HG03575 (cell line): ENCODE measurements around the gene STK32C.
"Not testable (repeated sequence)": the region's sequence is repeated elsewhere in the genome, so short reads cannot be mapped to it uniquely, and the experiment has no call there.

ENCODE experiments used
- ATAC-seq: cut with Tn5 transposase; IDR thresholded peaks from one replicate; pipeline ENCODE4 v1.9.1; 2021; ENCODE audit not compliant: unreplicated experiment, insufficient number of reproducible peaks, low FRiP score; ENCODE audit errors: extremely low read depth

STK32C gene

GRCh38 chr10:132322586-132323048 is 14.9 kb upstream of the STK32C start:
- ATAC-seq = no peak

- ATAC-seq = no peak
These were observed 14.0 kb upstream of the STK32C start for GRCh38 chr10:132321726-132322125.

DNA sequence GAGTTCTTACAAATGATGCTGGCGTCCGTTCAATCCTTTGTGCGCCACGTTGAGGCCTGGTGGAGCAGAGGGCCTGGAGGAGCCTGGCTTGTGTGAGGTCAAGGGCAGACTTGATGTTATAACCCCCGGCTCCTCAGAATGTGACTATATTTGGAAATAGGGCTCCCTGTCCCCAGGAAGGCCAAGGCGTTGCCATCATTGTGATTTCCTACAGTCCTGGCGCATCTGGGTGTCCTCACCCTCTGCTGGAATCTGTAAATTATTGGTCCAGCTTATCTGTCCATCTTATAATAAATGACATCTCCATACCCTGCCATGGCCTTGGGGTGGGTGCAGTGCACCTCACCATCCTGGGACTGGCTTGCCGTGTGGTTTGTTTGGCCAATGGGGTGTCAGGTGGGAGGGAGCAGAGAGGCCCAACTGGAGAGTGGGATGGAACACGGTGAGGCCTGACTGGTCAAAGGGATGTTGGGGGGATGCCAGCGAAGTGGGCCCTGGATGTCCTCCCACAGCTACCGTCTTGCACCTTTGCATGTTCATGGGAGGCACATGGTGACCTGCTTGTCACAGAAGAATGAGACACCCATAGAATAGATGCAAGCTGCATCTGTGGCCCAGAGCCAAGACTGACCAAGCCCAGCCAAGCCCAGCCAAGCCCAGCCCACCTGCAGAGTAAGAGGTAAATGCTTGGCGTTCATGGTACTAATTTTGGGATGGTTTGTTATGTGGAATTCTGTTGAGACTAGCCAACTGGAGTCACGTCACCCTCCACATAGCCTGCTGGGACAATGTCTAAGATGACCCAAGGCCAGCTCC is 13.1 kb upstream of the STK32C start:
- ATAC-seq = no peak

GRCh38 chr10:132319853-132320653 is 12.3 kb upstream of the STK32C start:
- peak; percentile 83 for ATAC-seq

GRCh38 chr10:132317477-132317876 is 9.7 kb upstream of the STK32C start:
- ATAC-seq = not testable (repeated sequence)

DNA sequence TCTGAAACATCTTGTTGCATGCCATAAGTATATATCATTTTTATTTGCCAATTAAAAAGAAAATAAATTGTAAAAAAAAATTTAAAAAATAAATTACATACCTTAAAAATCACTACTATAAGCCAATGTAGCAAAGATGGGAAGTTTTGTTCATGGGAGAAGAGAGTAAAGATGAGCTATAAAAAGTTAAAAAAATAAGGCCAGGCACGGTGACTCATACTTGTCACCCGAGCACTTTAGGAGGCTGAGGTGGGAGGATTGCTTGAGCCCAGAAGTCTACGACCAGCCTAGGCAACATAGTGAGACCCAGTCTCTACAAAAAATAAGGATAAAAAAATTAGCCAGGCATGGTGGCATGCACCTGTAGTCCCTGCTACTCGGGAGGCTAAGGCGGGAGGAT is 8.4 kb upstream of the STK32C start:
- ATAC-seq = no peak

DNA sequence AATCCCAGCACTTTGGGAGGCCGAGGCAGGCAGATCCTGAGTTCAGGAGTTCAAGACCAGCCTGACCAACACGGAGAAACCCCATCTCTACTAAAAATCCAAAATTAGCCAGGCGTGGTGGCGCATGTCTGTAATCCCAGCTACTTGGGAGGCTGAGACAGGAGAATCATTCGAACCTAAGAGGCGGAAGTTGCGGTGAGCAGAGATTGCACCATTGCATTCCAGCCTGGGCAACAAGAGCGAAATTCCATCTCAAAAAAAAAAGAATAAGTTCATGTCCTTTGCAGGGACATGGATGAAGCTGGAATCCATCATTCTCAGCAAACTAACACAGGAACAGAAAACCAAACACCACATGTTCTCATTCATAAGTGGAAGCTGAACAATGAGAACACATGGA is 7.1 kb upstream of the STK32C start:
- ATAC-seq = not testable (repeated sequence)

DNA sequence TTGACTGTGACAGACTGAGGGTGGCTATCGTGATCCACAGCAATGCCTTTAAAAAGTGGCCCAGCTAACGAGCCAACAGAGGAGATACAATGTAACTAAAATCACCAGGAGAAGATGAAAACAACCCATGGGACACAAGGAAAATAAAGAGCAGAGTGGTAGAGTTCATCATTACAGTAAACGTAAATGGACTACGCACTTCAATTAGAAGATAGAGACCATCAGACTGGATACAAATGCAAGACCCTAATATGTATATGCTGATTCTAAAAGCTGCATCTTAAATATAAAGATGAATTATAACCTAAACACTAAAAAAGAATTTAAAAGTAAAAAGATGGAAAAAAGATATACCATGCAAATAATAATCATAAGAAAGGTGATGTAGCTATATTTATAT is 6.6 kb upstream of the STK32C start:
- no peak for ATAC-seq

DNA sequence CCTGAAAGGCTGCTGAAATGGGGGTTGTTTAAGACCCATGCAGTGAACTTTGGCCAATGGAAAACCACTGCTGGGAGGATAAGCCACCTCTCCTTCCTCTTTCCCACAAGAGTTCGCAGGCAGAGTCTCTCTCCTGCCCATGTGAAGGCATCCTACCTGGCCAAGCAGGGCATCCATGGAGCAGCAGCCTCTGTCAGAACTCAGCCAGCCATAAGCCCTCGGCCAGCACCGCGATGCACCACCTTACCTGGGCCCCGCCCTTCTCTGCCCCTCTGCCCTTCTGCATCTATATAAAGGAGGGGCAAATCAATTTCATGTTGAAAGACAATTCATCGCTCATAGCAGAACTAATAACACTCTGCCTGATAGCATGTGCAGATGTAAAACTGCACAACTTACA is 6.1 kb upstream of the STK32C start:
- no peak for ATAC-seq

GRCh38 chr10:132313305-132313704 is 5.6 kb upstream of the STK32C start:
- no peak for ATAC-seq

- ATAC-seq = no peak
These were observed 3.7 kb upstream of the STK32C start for GRCh38 chr10:132311338-132311939.

DNA sequence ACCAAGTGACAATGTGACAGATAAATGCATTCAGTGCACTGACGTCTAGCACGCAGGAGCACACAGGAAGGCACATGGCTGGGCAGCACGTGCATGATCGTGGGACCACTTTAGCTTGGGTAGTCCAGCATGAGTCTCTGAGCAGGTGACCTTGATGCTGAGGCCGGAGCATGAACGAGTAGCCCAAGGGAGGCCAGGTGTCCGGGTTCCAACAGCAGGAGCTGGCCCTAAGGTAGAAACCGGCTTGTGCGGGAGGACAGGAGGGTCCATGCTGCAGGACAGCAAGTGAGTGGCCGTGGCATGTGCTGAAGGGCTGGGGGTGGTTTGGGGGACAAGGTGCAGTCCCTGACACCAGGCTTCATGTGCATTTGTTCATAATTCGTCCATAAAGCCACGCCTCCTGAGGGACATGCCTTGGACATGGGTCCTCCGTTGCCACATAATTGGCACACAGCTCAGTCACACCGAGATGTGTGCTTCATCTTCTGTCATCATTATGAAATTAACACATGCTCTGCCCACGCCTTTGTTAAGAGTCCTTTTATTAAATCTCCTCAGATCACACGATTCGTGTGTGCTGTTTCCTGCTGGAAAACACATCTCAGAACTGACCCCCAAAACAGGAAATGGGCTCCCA is 3.1 kb upstream of the STK32C start:
- no peak for ATAC-seq

GRCh38 chr10:132309879-132310591 is 2.3 kb upstream of the STK32C start:
- ATAC-seq = no peak

GRCh38 chr10:132309471-132309865 is 1.7 kb upstream of the STK32C start:
- no peak for ATAC-seq

- no peak for ATAC-seq
These were observed 1.1 kb upstream of the STK32C start for GRCh38 chr10:132308587-132309470.

GRCh38 chr10:132306864-132307751 is 642 bp downstream of the STK32C start:
- no peak for ATAC-seq

GRCh38 chr10:132306343-132306685 is 1.4 kb downstream of the STK32C start:
- ATAC-seq = no peak
